ENCODE data around the gene IVL. TPM values are rescaled to one million over a fixed set of nuclear protein-coding genes. Genes with fewer than 3 reads are reported as not detected.

The IVL gene
- total RNA-seq, 1 donor from 2014 or later, result not detected

DNA sequence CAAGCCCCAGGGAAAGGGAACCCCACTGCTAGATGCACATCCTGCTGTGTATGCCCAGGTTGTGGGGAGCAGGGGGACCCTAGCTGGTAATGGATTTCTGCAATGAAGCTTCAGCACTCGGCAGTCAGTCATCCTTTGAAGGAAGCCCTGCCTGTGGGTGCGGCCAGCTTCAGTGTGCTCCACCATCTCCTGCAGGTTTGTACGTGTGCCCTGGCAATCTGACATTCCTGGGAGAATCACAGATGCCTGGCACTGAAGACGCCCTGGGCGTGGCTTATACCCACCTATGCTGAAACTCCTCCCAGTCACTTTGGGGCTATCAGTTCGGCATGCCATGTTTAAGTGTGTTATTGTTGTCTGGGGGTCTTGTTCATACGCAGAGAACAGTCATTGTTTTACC lies 45.4 kb downstream of the IVL start:
- no peaks in the 10 kb centered on the region for H3K36me3 ChIP-seq
- intact Hi-C loops (cut with DNase I), result no loop called here
- TF ChIP-seq, protein P1, sequence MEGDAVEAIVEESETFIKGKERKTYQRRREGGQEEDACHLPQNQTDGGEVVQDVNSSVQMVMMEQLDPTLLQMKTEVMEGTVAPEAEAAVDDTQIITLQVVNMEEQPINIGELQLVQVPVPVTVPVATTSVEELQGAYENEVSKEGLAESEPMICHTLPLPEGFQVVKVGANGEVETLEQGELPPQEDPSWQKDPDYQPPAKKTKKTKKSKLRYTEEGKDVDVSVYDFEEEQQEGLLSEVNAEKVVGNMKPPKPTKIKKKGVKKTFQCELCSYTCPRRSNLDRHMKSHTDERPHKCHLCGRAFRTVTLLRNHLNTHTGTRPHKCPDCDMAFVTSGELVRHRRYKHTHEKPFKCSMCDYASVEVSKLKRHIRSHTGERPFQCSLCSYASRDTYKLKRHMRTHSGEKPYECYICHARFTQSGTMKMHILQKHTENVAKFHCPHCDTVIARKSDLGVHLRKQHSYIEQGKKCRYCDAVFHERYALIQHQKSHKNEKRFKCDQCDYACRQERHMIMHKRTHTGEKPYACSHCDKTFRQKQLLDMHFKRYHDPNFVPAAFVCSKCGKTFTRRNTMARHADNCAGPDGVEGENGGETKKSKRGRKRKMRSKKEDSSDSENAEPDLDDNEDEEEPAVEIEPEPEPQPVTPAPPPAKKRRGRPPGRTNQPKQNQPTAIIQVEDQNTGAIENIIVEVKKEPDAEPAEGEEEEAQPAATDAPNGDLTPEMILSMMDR (IDR thresholded peaks at IDR 0.05), result no peak
- no peak for ATAC-seq
- no peak for DNase-seq
- no peaks in the 10 kb centered on the region for H3K4me1 ChIP-seq
- no peak overlapping the region for H3K4me3 ChIP-seq
- H3K27ac ChIP-seq, result no peak overlapping the region
- H3K9me3 ChIP-seq, result no peaks in the 10 kb centered on the region
- H3K27me3 ChIP-seq, result no peaks in the 10 kb centered on the region

DNA sequence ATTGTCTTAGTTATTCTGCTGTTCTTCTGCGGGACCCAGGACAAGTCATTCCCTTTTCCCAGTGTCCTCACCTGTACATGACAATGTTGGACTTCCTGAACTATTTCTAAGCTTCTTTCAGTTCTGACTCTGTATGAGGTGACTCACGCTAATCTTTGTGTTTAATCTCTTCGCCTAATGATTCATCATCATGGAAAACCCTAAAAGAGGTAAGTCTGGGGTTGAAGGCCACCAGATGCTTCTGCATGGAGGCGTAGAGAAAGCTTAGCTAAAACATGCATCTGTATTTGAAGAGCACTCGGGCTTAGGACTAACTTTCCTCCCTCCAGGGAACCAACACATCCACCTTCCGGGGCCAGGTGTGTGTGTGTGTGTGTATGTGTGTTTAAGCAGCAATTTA lies 46.1 kb downstream of the IVL start:
- Histone ChIP-seq H3K36me3 (no peaks in the 10 kb centered on the region), H3K27ac (no peak overlapping the region), H3K27me3 (no peaks in the 10 kb centered on the region), H3K4me3 (no peak overlapping the region), H3K4me1 (no peaks in the 10 kb centered on the region), H3K9me3 (no peaks in the 10 kb centered on the region)
- intact Hi-C loops (cut with DNase I), result no loop called here
- DNase-seq, result no peak
- TF ChIP-seq, protein P1 (IDR thresholded peaks at IDR 0.05), result no peak
- ATAC-seq, result no peak

DNA sequence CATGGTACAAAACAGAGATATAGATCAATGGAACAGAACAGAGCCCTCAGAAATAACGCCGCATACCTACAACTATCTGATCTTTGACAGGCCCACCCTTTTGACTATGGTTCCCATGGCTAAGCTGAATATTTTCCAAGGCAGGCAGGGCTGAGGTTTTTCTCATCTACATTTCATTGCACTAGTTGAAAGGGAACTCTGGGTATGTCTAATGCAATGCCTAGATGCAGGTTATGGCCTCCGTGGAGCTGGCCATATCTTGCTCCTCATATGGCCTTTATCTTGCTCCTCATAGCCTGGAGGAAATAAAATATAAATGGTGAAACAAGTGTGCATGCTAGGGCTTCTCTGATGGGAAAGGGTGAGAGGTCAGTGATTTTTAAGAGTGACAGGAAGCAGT lies 49.2 kb downstream of the IVL start:
- no peaks in the 10 kb centered on the region for H3K4me1 ChIP-seq
- no peaks in the 10 kb centered on the region for H3K36me3 ChIP-seq
- H3K27me3 ChIP-seq, result no peaks in the 10 kb centered on the region
- no peak for DNase-seq
- no peak overlapping the region for H3K27ac ChIP-seq
- intact Hi-C loops (cut with DNase I), result no loop called here
- ATAC-seq, result no peak
- H3K9me3 ChIP-seq, result no peaks in the 10 kb centered on the region
- no peak overlapping the region for H3K4me3 ChIP-seq
- TF ChIP-seq, protein P1 (IDR thresholded peaks at IDR 0.05), result no peak

DNA sequence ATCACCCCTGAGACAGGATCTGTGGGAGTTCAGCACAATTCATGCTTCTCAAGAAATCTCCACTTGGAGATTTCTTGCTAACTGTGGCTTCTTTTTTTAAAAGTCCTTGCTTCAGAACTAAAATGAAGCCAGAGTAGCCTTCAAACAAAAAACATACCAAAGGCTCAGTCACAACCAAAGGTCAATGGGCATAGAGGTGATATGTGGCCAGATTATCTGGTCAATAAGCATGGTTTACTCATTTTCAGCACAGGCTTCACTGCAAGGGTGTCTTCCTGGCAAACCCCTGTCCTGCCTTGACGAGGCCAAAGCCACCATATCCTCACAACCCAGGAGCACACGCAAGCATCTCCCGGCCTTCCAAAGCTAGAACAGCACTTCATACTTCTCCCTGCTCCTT lies 50.9 kb downstream of the IVL start:
- intact Hi-C loops (cut with DNase I), result no loop called here
- TF ChIP-seq, protein P1 (IDR thresholded peaks at IDR 0.05), result no peak
- no peak overlapping the region for H3K27ac ChIP-seq
- H3K36me3 ChIP-seq, result no peaks in the 10 kb centered on the region
- H3K27me3 ChIP-seq, result no peaks in the 10 kb centered on the region
- H3K9me3 ChIP-seq, result no peaks in the 10 kb centered on the region
- ATAC-seq (no peak), DNase-seq (no peak)
- H3K4me1 ChIP-seq, result no peaks in the 10 kb centered on the region
- H3K4me3 ChIP-seq, result no peak overlapping the region

DNA sequence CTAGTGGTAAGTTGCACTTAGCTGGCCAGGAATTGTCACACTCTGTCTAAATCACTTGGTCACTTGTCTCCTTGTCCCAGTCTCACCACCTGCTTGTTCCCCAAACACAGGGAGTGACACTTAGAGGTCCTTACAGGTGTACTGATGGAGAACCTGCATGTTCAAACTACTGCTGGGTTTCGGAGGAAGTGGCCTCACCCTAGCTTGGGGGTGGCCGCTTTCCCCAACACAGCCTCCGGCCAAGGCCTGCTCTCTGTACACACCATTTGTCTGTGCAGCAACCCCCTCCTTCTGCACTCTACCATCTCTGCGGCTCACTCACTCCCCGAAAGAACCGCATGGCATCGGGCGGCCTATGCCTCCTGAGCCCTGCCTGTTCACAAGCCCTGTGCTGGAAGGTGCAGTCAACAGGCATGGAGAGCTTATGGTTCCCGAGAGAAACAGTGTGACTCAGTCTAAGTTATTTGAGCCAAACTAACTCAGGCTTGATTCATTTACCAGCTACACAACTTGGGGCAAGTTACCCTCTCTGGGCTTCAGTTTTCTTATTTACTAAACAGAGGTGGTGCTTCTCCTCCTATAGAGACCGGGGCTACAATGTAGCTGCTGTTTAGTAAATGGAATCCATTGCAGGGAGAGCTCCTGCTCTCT lies 51.6 kb downstream of the IVL start:
- Histone ChIP-seq H3K4me3 (no peak overlapping the region), H3K27ac (no peak overlapping the region), H3K4me1 (no peaks in the 10 kb centered on the region), H3K9me3 (no peaks in the 10 kb centered on the region), H3K27me3 (no peaks in the 10 kb centered on the region), H3K36me3 (no peaks in the 10 kb centered on the region)
- intact Hi-C loops (cut with DNase I), result no loop called here
- ATAC-seq, result peak; percentile 17
- TF ChIP-seq, protein P1 (IDR thresholded peaks at IDR 0.05), result no peak
- no peak for DNase-seq

All from upper lobe of right lung (tissue), 1 donor.